HFFc6 (cell line): ENCODE data around the gene CRYM. TPM values are rescaled to one million over a fixed set of nuclear protein-coding genes. Genes with fewer than 3 reads are reported as not detected.

Source experiments
- DNase-seq: peaks from one replicate; pipeline ENCODE4 v3.0.0-alpha.2; 2018
- H3K27ac Mint-ChIP-seq: 2 replicates; pipeline ENCODE4 v1.8.0; 2020; ENCODE audit warnings: mild to moderate bottlenecking, mixed read lengths
- H3K27me3 Mint-ChIP-seq: 2 replicates; pipeline ENCODE4 v1.8.0; 2021; ENCODE audit warnings: mild to moderate bottlenecking, moderate library complexity, mixed read lengths; ENCODE audit not compliant: insufficient read depth
- H3K36me3 Mint-ChIP-seq: 2 replicates; pipeline ENCODE4 v1.8.0; 2021; ENCODE audit warnings: low read depth, mixed read lengths
- H3K4me1 Mint-ChIP-seq: 2 replicates; pipeline ENCODE4 v1.8.0; 2020; ENCODE audit warnings: low read depth, mixed read lengths
- H3K4me3 Mint-ChIP-seq: 2 replicates; pipeline ENCODE4 v1.8.0; 2020; ENCODE audit warnings: mild to moderate bottlenecking, moderate library complexity, mixed read lengths
- H3K9me3 Mint-ChIP-seq: 2 replicates; pipeline ENCODE4 v1.8.0; 2020; ENCODE audit warnings: mild to moderate bottlenecking, mixed read lengths
- CTCF ChIP-seq: fragments of 200-600 bp; sonication (generic); IDR thresholded peaks from 2 replicates; pipeline ENCODE4 v1.5.0; 2021; ENCODE audit warnings: antibody characterized with exemption, mild to moderate bottlenecking
- total RNA-seq, 6 experiments: library from RNA; stranded (reverse); fragmentation: NEBNext Ultra II Directional; extraction: Animal tissue kit (Norgen Biotek cat#: 25700); gene quantifications; 2 replicates in 1 of 6; 3 replicates in 5 of 6; pipeline ENCODE4 v1.2.3, GENCODE V29; 2021

CRYM gene
- total RNA-seq, 6 experiments from 2014 or later = not detected

GRCh38 chr16:21265104-21265837, 12.8 kb downstream of the CRYM start:
- Mint-ChIP-seq H3K27me3 (peaks cover 15% of the 10 kb centered on the region), H3K9me3 (no peaks in the 10 kb centered on the region), H3K4me1 (peaks cover 34% of the 10 kb centered on the region), H3K27ac (no peak overlapping the region), H3K36me3 (no peaks in the 10 kb centered on the region), H3K4me3 (no peak overlapping the region)
- DNase-seq = no peak
- TF ChIP-seq CTCF = no peak

GRCh38 chr16:21264571-21265036, 13.5 kb downstream of the CRYM start:
- H3K4me1 Mint-ChIP-seq = peaks cover 34% of the 10 kb centered on the region
- no peak for DNase-seq
- peaks cover 15% of the 10 kb centered on the region for H3K27me3 Mint-ChIP-seq
- H3K9me3 Mint-ChIP-seq = no peaks in the 10 kb centered on the region
- no peaks in the 10 kb centered on the region for H3K36me3 Mint-ChIP-seq
- no peak overlapping the region for H3K27ac Mint-ChIP-seq
- TF ChIP-seq CTCF = no peak
- H3K4me3 Mint-ChIP-seq = no peak overlapping the region

- no peaks in the 10 kb centered on the region for H3K9me3 Mint-ChIP-seq
- H3K4me3 Mint-ChIP-seq = no peak overlapping the region
- H3K27ac Mint-ChIP-seq = peak overlapping the region; percentile 1; the same call in 1 of the 2 replicates
- peak; percentile 37 for DNase-seq
- TF ChIP-seq CTCF = no peak
- peaks cover 34% of the 10 kb centered on the region for H3K4me1 Mint-ChIP-seq
- peaks cover 15% of the 10 kb centered on the region for H3K27me3 Mint-ChIP-seq
- H3K36me3 Mint-ChIP-seq = no peaks in the 10 kb centered on the region
Observed at GRCh38 chr16:21263640-21264570, 14.2 kb downstream of the CRYM start.

- no peak for TF ChIP-seq CTCF
- Mint-ChIP-seq H3K27me3 (peaks cover 16% of the 10 kb centered on the region), H3K27ac (no peak overlapping the region), H3K4me1 (peaks cover 34% of the 10 kb centered on the region), H3K4me3 (no peak overlapping the region), H3K36me3 (no peaks in the 10 kb centered on the region), H3K9me3 (no peaks in the 10 kb centered on the region)
- DNase-seq = no peak
Observed at GRCh38 chr16:21262779-21263639, 15.1 kb downstream of the CRYM start.
